Measurements from ENCODE around the gene RERE.

GRCh38 chr1:8580566-8580965 is 236.9 kb downstream of the RERE start:
- TF ChIP-seq FOS (IDR thresholded peaks at IDR 0.05; ENCODE audit: borderline replicate concordance, insufficient read depth, low read length) (no peak), EZH2 (IDR thresholded peaks at IDR 0.05; ENCODE audit: borderline replicate concordance, low read depth, low read length, severe bottlenecking) (no peak), POLR2A (IDR thresholded peaks at IDR 0.05; ENCODE audit: low read depth, low read length) (no peak)
- TF ChIP-seq, protein P1, sequence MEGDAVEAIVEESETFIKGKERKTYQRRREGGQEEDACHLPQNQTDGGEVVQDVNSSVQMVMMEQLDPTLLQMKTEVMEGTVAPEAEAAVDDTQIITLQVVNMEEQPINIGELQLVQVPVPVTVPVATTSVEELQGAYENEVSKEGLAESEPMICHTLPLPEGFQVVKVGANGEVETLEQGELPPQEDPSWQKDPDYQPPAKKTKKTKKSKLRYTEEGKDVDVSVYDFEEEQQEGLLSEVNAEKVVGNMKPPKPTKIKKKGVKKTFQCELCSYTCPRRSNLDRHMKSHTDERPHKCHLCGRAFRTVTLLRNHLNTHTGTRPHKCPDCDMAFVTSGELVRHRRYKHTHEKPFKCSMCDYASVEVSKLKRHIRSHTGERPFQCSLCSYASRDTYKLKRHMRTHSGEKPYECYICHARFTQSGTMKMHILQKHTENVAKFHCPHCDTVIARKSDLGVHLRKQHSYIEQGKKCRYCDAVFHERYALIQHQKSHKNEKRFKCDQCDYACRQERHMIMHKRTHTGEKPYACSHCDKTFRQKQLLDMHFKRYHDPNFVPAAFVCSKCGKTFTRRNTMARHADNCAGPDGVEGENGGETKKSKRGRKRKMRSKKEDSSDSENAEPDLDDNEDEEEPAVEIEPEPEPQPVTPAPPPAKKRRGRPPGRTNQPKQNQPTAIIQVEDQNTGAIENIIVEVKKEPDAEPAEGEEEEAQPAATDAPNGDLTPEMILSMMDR (IDR thresholded peaks at IDR 0.05; ENCODE audit: extremely low read depth in 1 of 2, insufficient read depth in 1 of 2, low read depth in 1 of 2, low read length in 2 of 2): no peak
